Stomach (tissue), 4 donors: ENCODE data around the gene MAGI2.

Source experiments
- CTCF ChIP-seq, 7 experiments: fragments of 450-650 bp in 4 of 7; fragments of 200-600 bp in 3 of 7; sonication (generic) in 3 of 7; IDR thresholded peaks; one replicate each; pipeline ENCODE4 v1.5.1; 2016 to 2019; ENCODE audit warnings: antibody characterized with exemption in 7 of 7, control low read depth in 2 of 7, mild to moderate bottlenecking in 1 of 7
- POLR2A ChIP-seq, 4 donors: fragments of 450-650 bp; IDR thresholded peaks; one replicate each; pipeline ENCODE4 v1.6.1; 2016; ENCODE audit warnings: antibody characterized with exemption in 4 of 4, control low read depth in 2 of 4, mild to moderate bottlenecking in 1 of 4, moderate library complexity in 1 of 4
- POLR2AphosphoS5 ChIP-seq, 3 donors: sonication (generic); formaldehyde crosslinking; IDR thresholded peaks; one replicate each; pipeline ENCODE4 v1.6.1; 2016; ENCODE audit warnings: antibody characterized with exemption in 3 of 3

GRCh38 chr7:79034730-79035129 is 418.7 kb downstream of the MAGI2 start:
- no peak for TF ChIP-seq CTCF (IDR thresholded peaks at IDR 0.05)
- no peak for TF ChIP-seq POLR2AphosphoS5 (IDR thresholded peaks at IDR 0.05)
- TF ChIP-seq POLR2A (IDR thresholded peaks at IDR 0.05) = no peak
